HEK293T (cell line): Measurements from ENCODE around the gene NPPC.

Experiments
- HDGF ChIP-seq: fragments of 450-650 bp; IDR thresholded peaks from 2 replicates; pipeline ENCODE4 v1.6.1; 2017; ENCODE audit warnings: antibody characterized with exemption, borderline replicate concordance
- PKNOX1 ChIP-seq: fragments of 450-650 bp; IDR thresholded peaks from 2 replicates; pipeline ENCODE4 v1.6.1; 2016
- SUZ12 ChIP-seq: fragments of 450-650 bp; IDR thresholded peaks from 2 replicates; pipeline ENCODE4 v1.6.1; 2016; ENCODE audit warnings: mild to moderate bottlenecking

GRCh38 chr2:231884438-231885140, 41.6 kb downstream of the NPPC start:
- TF ChIP-seq SUZ12 (no peak), PKNOX1 (no peak), HDGF (no peak)
